GM23338 (cell line): Measurements from ENCODE around the gene SLC35F2. TPM values are rescaled to one million over a fixed set of nuclear protein-coding genes. Genes with fewer than 3 reads are reported as not detected.

Experiments
- ATAC-seq: fragments of 200-7000 bp; cut with Tn5 transposase; 3 replicates; pipeline ENCODE4 v1.9.1; 2020
- DNase-seq: peaks from one replicate; pipeline ENCODE4 v3.0.0-alpha.2; 2015; ENCODE audit warnings: low spot score
- H2AFZ ChIP-seq: fragments of 200-600 bp; sonication (generic); 2 replicates; pipeline ENCODE4 v1.8.0; 2016; ENCODE audit warnings: antibody characterized with exemption, mild to moderate bottlenecking, moderate library complexity
- H3F3A ChIP-seq: fragments of 200-600 bp; sonication (generic); replicated peaks from 2 replicates; pipeline ENCODE4 v1.8.0; 2017; ENCODE audit warnings: antibody characterized with exemption, mixed run types, low read depth
- H3K27ac ChIP-seq: fragments of 200-600 bp; sonication (generic); 2 replicates; pipeline ENCODE4 v1.6.1; 2016; ENCODE audit warnings: low read depth
- H3K27me3 ChIP-seq: fragments of 200-600 bp; sonication (generic); 2 replicates; pipeline ENCODE4 v1.8.0; 2016; ENCODE audit warnings: mild to moderate bottlenecking, mixed run types, moderate library complexity; ENCODE audit not compliant: insufficient read depth
- H3K36me3 ChIP-seq: fragments of 200-600 bp; sonication (generic); 2 replicates; pipeline ENCODE4 v1.8.0; 2016; ENCODE audit warnings: mild to moderate bottlenecking; ENCODE audit not compliant: insufficient read depth
- H3K4me1 ChIP-seq: fragments of 200-600 bp; sonication (generic); 2 replicates; pipeline ENCODE4 v1.8.0; 2016; ENCODE audit warnings: mild to moderate bottlenecking, moderate library complexity; ENCODE audit not compliant: insufficient read depth
- H3K4me2 ChIP-seq: fragments of 200-600 bp; sonication (generic); 2 replicates; pipeline ENCODE4 v1.7.1; 2017; ENCODE audit warnings: mixed run types
- H3K4me3 ChIP-seq: fragments of 200-600 bp; sonication (generic); 2 replicates; pipeline ENCODE4 v1.6.1; 2016; ENCODE audit warnings: mixed run types
- H3K79me2 ChIP-seq: fragments of 200-600 bp; sonication (generic); replicated peaks from 2 replicates; pipeline ENCODE4 v1.8.0; 2017; ENCODE audit warnings: mild to moderate bottlenecking; ENCODE audit not compliant: insufficient read depth
- H3K9me2 ChIP-seq: fragments of 200-600 bp; sonication (generic); 2 replicates; pipeline ENCODE4 v1.8.0; 2017; ENCODE audit not compliant: insufficient read depth
- H4K20me1 ChIP-seq: fragments of 200-600 bp; sonication (generic); replicated peaks from 2 replicates; pipeline ENCODE4 v1.8.0; 2017; ENCODE audit warnings: mild to moderate bottlenecking; ENCODE audit not compliant: insufficient read depth
- H3K27ac Mint-ChIP-seq: 2 replicates; pipeline ENCODE4 v1.8.0; 2020; ENCODE audit warnings: inconsistent platforms, mild to moderate bottlenecking, moderate library complexity, mixed read lengths
- H3K27me3 Mint-ChIP-seq: 3 replicates; pipeline ENCODE4 v1.8.0; 2022; ENCODE audit warnings: low read depth, mild to moderate bottlenecking, moderate library complexity, mixed read lengths, inconsistent platforms; ENCODE audit not compliant: insufficient read depth, poor library complexity
- H3K36me3 Mint-ChIP-seq: 3 replicates; pipeline ENCODE4 v1.8.0; 2021; ENCODE audit warnings: low read depth, mild to moderate bottlenecking, inconsistent platforms, moderate library complexity, mixed read lengths
- H3K4me1 Mint-ChIP-seq: 3 replicates; pipeline ENCODE4 v1.8.0; 2020; ENCODE audit warnings: mild to moderate bottlenecking, inconsistent platforms, mixed read lengths
- H3K4me3 Mint-ChIP-seq: 3 replicates; pipeline ENCODE4 v1.8.0; 2021; ENCODE audit warnings: moderate library complexity, mild to moderate bottlenecking, inconsistent platforms, mixed read lengths
- H3K9me3 Mint-ChIP-seq: 3 replicates; pipeline ENCODE4 v1.8.0; 2020; ENCODE audit warnings: moderate library complexity, mild to moderate bottlenecking, inconsistent platforms, mixed read lengths
- CREB1 ChIP-seq: fragments of 250-450 bp; sonication (Bioruptor Pico); IDR thresholded peaks from 2 replicates; pipeline ENCODE4 v1.5.0; 2020; ENCODE audit warnings: low read depth, mild to moderate bottlenecking, moderate library complexity
- EZH2 ChIP-seq: fragments of 200-600 bp; sonication (generic); IDR thresholded peaks from one replicate; pipeline ENCODE4 v1.8.0; 2017; ENCODE audit warnings: antibody characterized with exemption, mild to moderate bottlenecking, low read depth; ENCODE audit not compliant: unreplicated experiment
- EZH2phosphoT487 ChIP-seq: fragments of 200-600 bp; sonication (generic); IDR thresholded peaks from one replicate; pipeline ENCODE4 v1.8.1; 2018; ENCODE audit warnings: antibody characterized with exemption; ENCODE audit not compliant: unreplicated experiment
- JUNB ChIP-seq: IDR thresholded peaks from one replicate; pipeline ENCODE4 v1.6.1; 2016; ENCODE audit warnings: antibody characterized with exemption; ENCODE audit not compliant: unreplicated experiment
- NANOG ChIP-seq: IDR thresholded peaks from 2 replicates; pipeline ENCODE4 v1.6.1; 2016; ENCODE audit warnings: antibody characterized with exemption, borderline replicate concordance
- POLR2AphosphoS5 ChIP-seq: IDR thresholded peaks from 2 replicates; pipeline ENCODE4 v1.6.1; 2016; ENCODE audit warnings: antibody characterized with exemption, low read depth
- STAT1 ChIP-seq: IDR thresholded peaks from one replicate; pipeline ENCODE4 v1.6.1; 2016; ENCODE audit warnings: antibody characterized with exemption; ENCODE audit not compliant: unreplicated experiment
- ZNF114 ChIP-seq: fragments of 250-450 bp; sonication (Bioruptor Pico); IDR thresholded peaks from 2 replicates; pipeline ENCODE4 v1.5.0; 2020; ENCODE audit warnings: mild to moderate bottlenecking, moderate library complexity
- ZNF331 ChIP-seq: fragments of 250-450 bp; sonication (Bioruptor Pico); IDR thresholded peaks from 2 replicates; pipeline ENCODE4 v1.5.0; 2020; ENCODE audit warnings: low read depth, mild to moderate bottlenecking, moderate library complexity
- polyA plus RNA-seq: library from polyadenylated mRNA; unstranded; fragments of >200 nt; fragmentation: Nextera tagmentation; extraction: Ambion mirVana; gene quantifications from 2 replicates; pipeline ENCODE4 v1.2.1, GENCODE V29; 2016
- total RNA-seq: library from RNA; depleted of rRNA; stranded (reverse); fragments of >200 nt; shearing (Covaris generic); gene quantifications from 2 replicates; pipeline ENCODE4 v1.2.3, GENCODE V29; 2014
- TF ChIP-seq, protein P1 (sequence below): IDR thresholded peaks from one replicate; pipeline ENCODE4 v1.6.1; 2018; ENCODE audit warnings: antibody characterized with exemption; ENCODE audit not compliant: unreplicated experiment
- TF ChIP-seq, protein P2 (sequence below), 2 experiments: fragments of 200-600 bp in 1 of 2; sonication (generic) in 1 of 2; conservative IDR thresholded peaks; 2 replicates each; pipeline versions ENCODE4 v1.5.1 to v1.6.1; 2016 to 2017; ENCODE audit warnings: antibody characterized with exemption in 2 of 2, low read depth in 2 of 2, mild to moderate bottlenecking in 2 of 2, moderate library complexity in 1 of 2
- TF ChIP-seq, protein P3 (sequence below): fragments of 250-450 bp; sonication (Bioruptor Pico); IDR thresholded peaks from 2 replicates; pipeline ENCODE4 v1.5.0; 2020; ENCODE audit warnings: mild to moderate bottlenecking, moderate library complexity
- TF ChIP-seq, protein P4 (sequence below): IDR thresholded peaks from 2 replicates; pipeline ENCODE4 v1.6.1; 2016; ENCODE audit warnings: antibody characterized with exemption

SLC35F2 gene
- total and polyA plus RNA-seq, 2 experiments from 2014 or later = 25.2 to 32.5 TPM

DNA sequence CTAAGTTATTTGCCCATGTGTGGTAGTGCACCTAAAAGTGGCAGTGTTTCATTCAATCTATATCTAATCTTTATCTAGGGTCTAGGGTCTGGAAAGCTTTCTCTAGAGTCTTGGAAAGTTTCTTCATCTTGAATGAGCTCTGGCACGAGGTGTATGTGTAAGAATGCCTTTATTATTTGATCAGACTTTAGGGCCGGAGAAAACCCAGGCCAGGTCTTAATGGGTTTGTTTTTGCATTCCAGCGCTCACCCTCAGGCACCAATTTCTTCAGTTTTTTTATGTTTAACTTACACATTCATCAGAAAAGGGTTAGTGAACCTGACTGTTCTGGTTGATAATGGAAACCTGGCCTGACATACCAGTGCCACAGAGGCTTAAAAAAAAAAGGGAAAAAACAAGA, 78.5 kb downstream of the SLC35F2 start:
- Histone ChIP-seq H2AFZ (no peak overlapping the region), H4K20me1 (no peaks in the 10 kb centered on the region), H3K4me1 (no peaks in the 10 kb centered on the region; the same call in 1 of the 2 replicates), H3K27ac (no peak overlapping the region), H3K36me3 (no peaks in the 10 kb centered on the region), H3K9me2 (no peaks in the 10 kb centered on the region), H3K4me3 (no peak overlapping the region), H3K4me2 (no peak overlapping the region), H3K27me3 (no peaks in the 10 kb centered on the region), H3K79me2 (no peaks in the 10 kb centered on the region), H3F3A (no peaks in the 10 kb centered on the region)
- ATAC-seq (no peak), DNase-seq (no peak)
- Mint-ChIP-seq H3K36me3 (no peaks in the 10 kb centered on the region), H3K9me3 (no peaks in the 10 kb centered on the region), H3K4me3 (no peak overlapping the region), H3K4me1 (peaks cover under 1% of the 10 kb centered on the region), H3K27ac (no peak overlapping the region), H3K27me3 (peaks cover 2% of the 10 kb centered on the region)
- TF ChIP-seq, protein P1, sequence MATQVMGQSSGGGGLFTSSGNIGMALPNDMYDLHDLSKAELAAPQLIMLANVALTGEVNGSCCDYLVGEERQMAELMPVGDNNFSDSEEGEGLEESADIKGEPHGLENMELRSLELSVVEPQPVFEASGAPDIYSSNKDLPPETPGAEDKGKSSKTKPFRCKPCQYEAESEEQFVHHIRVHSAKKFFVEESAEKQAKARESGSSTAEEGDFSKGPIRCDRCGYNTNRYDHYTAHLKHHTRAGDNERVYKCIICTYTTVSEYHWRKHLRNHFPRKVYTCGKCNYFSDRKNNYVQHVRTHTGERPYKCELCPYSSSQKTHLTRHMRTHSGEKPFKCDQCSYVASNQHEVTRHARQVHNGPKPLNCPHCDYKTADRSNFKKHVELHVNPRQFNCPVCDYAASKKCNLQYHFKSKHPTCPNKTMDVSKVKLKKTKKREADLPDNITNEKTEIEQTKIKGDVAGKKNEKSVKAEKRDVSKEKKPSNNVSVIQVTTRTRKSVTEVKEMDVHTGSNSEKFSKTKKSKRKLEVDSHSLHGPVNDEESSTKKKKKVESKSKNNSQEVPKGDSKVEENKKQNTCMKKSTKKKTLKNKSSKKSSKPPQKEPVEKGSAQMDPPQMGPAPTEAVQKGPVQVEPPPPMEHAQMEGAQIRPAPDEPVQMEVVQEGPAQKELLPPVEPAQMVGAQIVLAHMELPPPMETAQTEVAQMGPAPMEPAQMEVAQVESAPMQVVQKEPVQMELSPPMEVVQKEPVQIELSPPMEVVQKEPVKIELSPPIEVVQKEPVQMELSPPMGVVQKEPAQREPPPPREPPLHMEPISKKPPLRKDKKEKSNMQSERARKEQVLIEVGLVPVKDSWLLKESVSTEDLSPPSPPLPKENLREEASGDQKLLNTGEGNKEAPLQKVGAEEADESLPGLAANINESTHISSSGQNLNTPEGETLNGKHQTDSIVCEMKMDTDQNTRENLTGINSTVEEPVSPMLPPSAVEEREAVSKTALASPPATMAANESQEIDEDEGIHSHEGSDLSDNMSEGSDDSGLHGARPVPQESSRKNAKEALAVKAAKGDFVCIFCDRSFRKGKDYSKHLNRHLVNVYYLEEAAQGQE = no peak
- TF ChIP-seq, protein P2, sequence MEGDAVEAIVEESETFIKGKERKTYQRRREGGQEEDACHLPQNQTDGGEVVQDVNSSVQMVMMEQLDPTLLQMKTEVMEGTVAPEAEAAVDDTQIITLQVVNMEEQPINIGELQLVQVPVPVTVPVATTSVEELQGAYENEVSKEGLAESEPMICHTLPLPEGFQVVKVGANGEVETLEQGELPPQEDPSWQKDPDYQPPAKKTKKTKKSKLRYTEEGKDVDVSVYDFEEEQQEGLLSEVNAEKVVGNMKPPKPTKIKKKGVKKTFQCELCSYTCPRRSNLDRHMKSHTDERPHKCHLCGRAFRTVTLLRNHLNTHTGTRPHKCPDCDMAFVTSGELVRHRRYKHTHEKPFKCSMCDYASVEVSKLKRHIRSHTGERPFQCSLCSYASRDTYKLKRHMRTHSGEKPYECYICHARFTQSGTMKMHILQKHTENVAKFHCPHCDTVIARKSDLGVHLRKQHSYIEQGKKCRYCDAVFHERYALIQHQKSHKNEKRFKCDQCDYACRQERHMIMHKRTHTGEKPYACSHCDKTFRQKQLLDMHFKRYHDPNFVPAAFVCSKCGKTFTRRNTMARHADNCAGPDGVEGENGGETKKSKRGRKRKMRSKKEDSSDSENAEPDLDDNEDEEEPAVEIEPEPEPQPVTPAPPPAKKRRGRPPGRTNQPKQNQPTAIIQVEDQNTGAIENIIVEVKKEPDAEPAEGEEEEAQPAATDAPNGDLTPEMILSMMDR (conservative IDR thresholded peaks at IDR 0.05; ENCODE audit: low read depth in 2 of 2) = no peak
- TF ChIP-seq, protein P3, sequence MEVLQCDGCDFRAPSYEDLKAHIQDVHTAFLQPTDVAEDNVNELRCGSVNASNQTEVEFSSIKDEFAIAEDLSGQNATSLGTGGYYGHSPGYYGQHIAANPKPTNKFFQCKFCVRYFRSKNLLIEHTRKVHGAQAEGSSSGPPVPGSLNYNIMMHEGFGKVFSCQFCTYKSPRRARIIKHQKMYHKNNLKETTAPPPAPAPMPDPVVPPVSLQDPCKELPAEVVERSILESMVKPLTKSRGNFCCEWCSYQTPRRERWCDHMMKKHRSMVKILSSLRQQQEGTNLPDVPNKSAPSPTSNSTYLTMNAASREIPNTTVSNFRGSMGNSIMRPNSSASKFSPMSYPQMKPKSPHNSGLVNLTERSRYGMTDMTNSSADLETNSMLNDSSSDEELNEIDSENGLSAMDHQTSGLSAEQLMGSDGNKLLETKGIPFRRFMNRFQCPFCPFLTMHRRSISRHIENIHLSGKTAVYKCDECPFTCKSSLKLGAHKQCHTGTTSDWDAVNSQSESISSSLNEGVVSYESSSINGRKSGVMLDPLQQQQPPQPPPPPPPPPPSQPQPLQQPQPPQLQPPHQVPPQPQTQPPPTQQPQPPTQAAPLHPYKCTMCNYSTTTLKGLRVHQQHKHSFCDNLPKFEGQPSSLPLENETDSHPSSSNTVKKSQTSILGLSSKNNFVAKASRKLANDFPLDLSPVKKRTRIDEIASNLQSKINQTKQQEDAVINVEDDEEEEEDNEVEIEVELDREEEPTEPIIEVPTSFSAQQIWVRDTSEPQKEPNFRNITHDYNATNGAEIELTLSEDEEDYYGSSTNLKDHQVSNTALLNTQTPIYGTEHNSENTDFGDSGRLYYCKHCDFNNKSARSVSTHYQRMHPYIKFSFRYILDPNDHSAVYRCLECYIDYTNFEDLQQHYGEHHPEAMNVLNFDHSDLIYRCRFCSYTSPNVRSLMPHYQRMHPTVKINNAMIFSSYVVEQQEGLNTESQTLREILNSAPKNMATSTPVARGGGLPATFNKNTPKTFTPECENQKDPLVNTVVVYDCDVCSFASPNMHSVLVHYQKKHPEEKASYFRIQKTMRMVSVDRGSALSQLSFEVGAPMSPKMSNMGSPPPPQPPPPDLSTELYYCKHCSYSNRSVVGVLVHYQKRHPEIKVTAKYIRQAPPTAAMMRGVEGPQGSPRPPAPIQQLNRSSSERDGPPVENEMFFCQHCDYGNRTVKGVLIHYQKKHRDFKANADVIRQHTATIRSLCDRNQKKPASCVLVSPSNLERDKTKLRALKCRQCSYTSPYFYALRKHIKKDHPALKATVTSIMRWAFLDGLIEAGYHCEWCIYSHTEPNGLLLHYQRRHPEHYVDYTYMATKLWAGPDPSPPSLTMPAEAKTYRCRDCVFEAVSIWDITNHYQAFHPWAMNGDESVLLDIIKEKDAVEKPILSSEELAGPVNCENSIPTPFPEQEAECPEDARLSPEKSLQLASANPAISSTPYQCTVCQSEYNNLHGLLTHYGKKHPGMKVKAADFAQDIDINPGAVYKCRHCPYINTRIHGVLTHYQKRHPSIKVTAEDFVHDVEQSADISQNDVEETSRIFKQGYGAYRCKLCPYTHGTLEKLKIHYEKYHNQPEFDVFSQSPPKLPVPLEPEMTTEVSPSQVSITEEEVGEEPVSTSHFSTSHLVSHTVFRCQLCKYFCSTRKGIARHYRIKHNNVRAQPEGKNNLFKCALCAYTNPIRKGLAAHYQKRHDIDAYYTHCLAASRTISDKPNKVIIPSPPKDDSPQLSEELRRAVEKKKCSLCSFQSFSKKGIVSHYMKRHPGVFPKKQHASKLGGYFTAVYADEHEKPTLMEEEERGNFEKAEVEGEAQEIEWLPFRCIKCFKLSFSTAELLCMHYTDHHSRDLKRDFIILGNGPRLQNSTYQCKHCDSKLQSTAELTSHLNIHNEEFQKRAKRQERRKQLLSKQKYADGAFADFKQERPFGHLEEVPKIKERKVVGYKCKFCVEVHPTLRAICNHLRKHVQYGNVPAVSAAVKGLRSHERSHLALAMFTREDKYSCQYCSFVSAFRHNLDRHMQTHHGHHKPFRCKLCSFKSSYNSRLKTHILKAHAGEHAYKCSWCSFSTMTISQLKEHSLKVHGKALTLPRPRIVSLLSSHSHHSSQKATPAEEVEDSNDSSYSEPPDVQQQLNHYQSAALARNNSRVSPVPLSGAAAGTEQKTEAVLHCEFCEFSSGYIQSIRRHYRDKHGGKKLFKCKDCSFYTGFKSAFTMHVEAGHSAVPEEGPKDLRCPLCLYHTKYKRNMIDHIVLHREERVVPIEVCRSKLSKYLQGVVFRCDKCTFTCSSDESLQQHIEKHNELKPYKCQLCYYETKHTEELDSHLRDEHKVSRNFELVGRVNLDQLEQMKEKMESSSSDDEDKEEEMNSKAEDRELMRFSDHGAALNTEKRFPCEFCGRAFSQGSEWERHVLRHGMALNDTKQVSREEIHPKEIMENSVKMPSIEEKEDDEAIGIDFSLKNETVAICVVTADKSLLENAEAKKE (CRISPR knock-in tag) = no peak
- no peak for TF ChIP-seq ZNF331 (CRISPR knock-in tag)
- TF ChIP-seq, protein P4, sequence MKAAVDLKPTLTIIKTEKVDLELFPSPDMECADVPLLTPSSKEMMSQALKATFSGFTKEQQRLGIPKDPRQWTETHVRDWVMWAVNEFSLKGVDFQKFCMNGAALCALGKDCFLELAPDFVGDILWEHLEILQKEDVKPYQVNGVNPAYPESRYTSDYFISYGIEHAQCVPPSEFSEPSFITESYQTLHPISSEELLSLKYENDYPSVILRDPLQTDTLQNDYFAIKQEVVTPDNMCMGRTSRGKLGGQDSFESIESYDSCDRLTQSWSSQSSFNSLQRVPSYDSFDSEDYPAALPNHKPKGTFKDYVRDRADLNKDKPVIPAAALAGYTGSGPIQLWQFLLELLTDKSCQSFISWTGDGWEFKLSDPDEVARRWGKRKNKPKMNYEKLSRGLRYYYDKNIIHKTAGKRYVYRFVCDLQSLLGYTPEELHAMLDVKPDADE = no peak
- TF ChIP-seq STAT1 = no peak
- TF ChIP-seq NANOG = no peak
- no peak for TF ChIP-seq EZH2phosphoT487
- TF ChIP-seq CREB1 (CRISPR knock-in tag) = no peak
- TF ChIP-seq ZNF114 (CRISPR knock-in tag) = no peak
- TF ChIP-seq JUNB = no peak
- TF ChIP-seq EZH2 = no peak
- no peak for TF ChIP-seq POLR2AphosphoS5
